HG03064 (cell line): Measurements from ENCODE around the gene BPIFA3.

ENCODE experiments used
- ATAC-seq: cut with Tn5 transposase; IDR thresholded peaks from one replicate; pipeline ENCODE4 v1.9.1; 2021; ENCODE audit warnings: low read depth; ENCODE audit not compliant: unreplicated experiment

The BPIFA3 gene

DNA sequence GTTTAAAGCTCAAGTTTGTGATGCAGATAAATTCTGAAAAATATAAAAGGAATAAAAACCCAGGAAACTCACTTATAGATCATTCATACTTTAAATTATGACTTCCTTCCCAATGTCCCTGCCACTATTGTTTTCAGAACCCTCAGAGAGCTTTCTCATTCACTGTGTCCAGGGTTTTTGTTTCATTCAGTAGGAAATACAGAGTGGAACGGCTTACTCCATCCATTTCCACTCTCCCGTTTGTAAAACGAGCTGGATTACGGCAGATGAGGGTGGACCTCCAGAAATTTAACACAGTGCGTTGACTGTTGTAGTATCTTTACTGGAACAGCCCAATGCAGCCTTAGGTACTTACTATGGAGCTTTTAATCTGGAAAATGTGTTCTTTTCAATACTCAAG is 42.2 kb downstream of the BPIFA3 start:
- ATAC-seq = no peak

DNA sequence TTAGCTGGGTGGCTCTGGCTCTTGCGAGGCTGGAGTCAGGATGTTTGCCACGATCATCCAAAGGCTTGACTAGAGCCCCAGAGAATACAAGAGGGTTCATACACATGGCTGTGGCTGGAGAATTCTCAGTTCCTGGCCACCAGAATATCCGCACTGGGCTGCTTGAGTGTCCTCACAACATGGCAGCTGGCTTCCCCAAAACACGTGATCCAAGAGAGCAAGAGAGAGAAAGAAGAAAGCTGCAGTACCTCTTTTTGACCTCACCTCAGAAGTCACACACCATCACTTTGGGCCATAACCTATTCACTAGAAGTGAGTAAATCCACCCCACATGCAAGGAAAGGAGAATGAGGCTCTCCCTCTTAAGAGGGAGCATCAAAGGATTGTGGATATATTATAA is 44.3 kb downstream of the BPIFA3 start:
- ATAC-seq = no peak

DNA sequence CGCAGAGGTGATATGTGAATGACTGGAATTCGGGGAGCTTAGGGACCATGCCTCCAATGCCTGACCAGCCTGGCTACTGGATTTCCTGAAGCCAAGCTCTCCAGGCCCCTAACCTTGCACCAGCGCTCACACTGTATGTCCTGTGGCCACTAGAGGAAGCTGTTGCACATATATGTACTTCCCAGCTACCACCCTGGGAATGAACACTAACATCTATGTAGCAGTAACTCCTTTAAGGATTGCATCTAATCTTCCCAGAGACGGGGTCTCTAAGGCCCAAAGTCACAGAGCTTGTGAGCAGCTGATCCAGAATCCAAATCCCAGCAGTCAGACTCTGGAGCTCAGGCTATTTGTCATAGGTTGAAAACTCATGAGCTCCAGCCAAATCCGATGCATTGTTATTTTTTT is 45.5 kb downstream of the BPIFA3 start:
- ATAC-seq = no peak

DNA sequence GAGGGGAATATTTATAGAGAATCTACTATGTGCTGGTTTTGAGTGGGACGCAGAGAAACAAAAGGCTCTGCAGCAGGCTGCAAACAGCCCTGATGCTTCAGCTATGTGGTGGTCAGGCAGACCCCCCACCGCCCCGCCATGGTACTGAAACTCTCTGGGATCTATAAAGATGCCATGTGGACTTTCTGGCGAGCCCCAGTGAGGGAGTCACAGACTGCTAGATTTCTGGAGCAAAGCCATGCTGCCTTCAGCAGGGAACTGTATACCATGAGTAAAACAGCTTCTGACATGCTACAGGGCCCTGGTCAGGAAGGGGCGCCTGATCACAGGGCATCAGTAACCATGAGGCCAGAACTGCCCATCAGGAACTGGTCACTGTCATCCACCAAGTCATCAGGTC is 46.6 kb downstream of the BPIFA3 start:
- ATAC-seq = no peak

DNA sequence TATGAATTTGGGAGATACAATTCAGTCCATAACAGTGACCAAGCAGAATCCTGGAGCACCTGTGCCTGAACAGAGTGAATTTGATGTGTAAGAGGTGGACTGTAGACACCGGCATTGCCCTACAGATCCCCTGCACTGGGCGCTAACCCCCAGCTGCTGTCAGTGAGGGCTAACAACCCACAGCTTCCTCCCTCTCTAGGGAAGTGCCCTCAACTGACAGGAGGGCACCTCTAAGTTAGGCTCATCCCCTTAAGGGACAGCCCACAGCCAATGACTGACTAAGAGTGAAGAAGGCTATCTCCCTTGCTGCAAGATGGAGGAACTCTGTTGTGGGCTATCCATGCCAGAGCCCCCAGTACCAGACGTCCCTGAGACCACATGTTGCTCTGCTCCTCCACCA is 50.5 kb downstream of the BPIFA3 start:
- no peak for ATAC-seq

DNA sequence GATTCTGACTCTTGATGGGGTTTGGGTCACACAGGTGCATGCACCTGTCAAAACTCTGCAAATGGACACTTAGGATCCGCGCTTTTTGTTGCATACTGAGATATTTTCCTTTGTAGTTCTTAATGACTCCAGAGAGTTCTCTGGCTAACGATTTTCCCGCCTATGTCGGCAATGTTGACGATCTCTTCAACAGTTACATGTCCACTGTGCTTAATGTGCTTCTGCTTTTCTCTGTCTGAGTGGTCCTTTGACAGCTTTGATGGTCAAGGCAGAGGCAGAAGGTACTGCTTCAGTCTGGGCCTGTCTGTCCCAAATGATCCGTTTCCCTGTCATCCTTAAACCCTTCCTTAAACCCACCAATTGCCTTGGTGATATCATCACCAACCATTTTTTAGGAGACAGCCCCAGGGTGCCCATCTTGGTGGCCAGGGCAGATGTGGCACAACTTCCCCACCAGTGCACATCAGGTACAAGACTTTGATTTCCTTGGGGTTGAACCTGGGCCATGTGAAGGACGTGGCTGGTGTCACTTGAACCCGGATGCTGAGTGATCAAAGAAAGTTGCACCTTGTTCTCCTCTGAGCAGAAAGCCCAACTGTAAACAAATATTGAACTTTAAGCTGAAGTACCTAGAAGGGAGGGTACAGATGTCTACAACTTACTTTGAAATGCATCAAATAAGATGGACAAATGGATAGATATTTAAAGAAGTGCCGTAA is 55.2 kb downstream of the BPIFA3 start:
- no peak for ATAC-seq

DNA sequence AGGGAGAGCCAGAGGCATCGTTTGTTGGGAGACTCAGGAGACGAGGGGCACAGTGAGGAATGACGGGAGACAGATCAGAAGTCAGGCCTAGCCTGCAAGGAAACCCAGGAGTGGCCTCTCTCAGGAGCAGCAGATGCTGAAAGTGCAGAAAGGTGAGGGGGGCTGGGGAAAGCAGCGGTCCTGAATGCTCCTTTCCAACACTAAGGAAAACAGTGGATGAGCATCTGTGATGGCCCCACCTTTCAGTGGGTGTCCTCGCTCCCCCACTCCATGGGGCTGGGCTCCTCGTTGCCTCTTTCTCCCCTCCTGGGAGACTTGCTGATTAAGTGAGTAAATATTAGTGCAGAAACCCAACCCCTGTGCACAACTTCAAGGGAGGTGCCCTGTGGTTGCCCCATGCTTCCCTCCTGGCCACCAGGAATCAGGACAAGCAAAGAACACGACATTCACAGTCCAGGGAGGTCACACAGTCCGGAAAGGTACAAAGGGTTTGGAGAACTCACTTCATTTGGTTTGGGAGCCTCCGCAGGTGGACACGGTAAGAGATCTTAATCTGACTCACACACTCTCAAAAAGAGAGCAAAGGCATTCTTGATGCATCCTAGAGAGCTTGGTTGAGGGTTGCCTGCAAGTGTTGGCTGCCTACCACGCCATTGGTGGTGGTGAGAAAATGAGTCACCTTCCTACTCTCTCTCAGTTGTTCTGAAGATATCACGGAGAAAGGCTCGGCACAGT is 56.1 kb downstream of the BPIFA3 start:
- ATAC-seq = no peak

DNA sequence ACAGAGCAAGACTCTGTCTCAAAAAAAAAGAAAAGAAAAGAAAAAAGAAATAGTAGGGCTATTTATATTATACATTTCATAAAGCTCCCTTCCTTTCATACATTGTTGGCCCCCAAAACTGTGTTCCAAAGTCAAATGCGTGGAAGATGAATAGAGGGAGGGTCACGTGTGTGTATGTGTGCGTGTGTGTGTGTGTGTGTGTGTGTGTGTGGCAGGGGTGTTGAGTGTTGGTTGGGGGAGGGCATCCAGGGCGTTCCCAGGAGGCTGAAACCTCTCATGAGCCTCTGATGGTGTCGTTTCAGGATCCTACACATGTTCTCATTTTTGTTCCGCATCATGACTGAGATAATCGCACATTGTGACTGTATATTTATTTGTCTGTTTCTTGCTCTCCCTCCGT is 58.1 kb downstream of the BPIFA3 start:
- ATAC-seq = no peak

DNA sequence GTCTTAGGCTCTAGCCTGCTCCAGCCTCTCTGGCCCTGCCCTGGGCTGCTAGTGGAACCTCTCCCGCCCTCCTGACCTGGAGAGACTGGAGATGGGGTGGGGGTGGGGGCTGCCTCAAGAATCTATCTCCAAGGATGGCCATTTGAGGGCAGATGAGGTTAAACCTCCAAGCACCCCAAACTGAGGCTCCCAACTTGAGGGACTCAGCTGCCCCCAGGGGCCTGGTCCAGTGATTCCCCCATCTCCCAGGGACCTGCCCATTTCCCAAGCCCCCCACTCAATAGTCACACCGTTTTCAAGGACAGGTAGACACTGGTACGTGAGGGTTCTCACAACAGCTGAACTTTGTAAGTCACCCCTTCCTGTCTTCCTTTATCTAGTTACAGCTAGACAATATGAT is 58.7 kb downstream of the BPIFA3 start:
- ATAC-seq = no peak

DNA sequence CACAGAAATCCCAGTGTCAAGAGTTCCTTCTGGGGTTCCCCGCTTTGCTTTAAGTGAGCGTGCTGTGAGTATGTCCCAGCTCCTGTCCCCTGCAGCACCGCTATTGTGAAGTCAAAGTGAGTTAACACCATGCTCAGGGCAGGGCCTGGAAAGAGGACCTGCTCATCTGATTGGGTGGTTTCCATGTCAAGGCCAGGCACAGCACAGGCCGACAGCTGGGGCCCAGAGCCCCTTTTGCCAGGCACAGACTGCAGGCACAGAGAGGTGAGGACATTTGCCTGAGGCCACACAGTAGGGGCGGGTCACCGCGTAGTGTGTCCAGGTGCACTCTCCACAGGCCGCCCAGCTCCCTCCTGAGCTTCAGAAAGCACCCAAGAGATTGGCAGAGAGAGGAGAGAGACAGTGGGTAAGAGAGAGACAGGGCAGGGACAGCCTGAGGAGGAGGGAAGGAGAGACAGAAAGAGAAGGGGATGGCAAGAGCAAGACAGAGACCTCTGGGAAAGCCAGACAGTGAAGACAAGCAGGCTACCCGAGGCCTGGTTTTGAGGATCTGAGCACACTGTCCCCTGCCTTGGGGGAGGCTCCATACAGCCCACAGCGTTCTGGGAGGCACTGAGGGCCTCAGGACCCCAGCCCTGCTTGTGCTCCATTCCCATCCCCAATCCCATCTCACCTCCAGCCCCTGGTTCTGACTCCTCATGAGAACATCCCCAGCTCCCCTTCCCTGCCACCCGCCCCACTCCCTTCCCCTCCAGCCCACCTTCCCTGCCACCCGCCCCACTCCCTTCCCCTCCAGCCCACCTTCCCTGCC is 59.4 kb downstream of the BPIFA3 start:
- ATAC-seq = no peak
